GM19467 (cell line): ENCODE results near the gene JMJD8.
A peak's percentile ranks its signal among the peaks of the same experiment; 100 is the strongest.

Experiments used
- ATAC-seq: cut with Tn5 transposase; IDR thresholded peaks from one replicate; pipeline ENCODE4 v1.9.1; 2021; ENCODE audit warnings: mild to moderate bottlenecking, moderate library complexity; ENCODE audit not compliant: unreplicated experiment

JMJD8 gene, protein sequence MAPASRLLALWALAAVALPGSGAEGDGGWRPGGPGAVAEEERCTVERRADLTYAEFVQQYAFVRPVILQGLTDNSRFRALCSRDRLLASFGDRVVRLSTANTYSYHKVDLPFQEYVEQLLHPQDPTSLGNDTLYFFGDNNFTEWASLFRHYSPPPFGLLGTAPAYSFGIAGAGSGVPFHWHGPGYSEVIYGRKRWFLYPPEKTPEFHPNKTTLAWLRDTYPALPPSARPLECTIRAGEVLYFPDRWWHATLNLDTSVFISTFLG

DNA sequence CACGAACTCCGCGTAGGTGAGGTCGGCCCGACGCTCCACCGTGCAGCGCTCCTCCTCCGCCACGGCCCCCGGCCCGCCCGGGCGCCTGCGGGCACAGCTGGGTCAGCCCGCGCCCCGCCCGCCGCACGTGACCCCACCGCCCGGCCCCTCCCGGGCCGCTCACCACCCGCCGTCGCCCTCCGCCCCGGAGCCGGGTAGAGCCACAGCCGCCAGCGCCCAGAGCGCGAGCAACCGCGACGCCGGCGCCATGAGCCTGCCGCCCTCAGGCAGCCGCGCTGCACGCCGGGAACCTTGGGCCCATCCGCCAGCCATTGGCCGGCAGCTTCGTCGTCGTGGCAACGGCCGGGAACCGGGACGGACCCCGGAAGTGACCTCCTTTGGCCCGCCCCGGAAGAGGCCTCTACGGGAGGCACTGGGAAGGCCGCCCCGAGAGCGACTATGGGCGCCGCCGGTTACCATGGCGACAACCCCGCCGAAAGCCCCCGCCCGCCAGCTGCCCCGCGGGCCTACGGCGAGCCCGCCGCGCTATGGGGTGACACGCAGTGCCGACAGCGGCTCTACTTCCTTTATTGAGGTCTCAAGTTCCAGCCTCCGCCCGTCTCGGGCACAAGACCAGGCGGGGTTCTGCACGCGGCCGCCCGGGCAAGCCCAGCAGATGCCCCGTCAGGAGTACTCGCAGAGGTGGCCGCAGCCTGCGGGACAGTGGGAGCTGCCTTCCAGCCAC lies at the start of gene JMJD8:
Gene JMJD8, minus strand, starts transcription at position 264 of the 724 bp plus-strand sequence. Its CDS starts 15 bp downstream, at position 249.
- ATAC-seq = peak; percentile 62

DNA sequence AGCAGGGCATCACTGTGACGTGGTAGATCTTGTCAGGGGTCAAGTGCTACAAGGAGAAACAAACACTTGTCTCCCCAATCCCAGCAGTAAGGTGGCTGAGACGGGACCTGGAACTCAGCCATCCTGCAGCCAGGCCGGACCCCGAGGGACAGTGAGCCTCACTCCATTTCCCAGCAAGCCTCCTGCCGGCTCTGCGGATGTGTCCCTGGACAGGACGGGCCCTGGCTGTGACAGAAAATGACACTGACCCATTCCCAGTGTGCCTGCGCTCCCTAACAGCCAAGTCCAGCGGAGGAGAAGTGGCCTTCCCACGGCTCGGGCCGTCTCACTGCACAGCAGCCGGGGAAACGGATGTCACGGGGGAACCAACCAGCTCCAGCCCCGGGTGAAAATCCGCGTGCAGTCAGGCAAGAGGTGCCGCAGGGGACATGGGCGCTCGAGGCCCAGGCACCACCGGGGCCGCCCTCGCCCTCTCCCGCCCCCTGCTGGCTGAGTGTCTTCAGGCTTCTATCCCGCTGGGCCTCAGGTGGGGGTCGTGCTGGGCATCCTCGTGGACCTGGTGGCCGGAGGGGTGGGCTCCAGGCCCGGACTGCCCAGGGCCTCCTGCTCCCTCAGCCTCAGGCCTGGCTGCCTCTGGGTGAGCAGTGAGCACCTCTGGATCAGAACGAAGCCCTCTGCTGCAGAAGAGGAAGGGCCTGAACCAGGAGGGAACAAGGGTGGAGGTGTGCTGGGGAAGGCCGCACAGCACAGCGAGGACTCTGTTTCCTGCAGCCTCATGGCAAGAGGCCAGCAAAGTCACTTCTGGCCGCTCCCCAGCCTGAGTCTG lies 49.5 kb upstream of the JMJD8 start:
- ATAC-seq = no peak

DNA sequence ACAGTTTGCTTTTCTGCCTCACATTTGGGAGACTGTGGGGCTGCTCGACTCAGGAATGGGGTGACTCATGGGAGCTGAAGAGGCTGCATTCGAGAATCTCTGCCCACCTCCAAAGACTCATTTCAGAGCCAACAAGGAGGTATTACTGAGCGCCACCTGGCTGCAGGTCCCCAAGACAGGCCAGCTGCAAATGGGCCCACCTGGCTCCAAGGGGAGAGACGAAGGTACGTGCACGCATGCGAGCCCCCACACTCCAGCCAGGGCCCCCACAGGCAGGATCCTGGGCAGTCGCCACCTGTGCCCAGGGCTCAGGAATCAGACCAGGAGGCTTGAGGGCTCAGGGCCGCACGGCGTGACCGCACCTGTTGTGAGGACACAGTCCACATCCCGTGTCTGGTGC lies 48.8 kb upstream of the JMJD8 start:
- no peak for ATAC-seq

DNA sequence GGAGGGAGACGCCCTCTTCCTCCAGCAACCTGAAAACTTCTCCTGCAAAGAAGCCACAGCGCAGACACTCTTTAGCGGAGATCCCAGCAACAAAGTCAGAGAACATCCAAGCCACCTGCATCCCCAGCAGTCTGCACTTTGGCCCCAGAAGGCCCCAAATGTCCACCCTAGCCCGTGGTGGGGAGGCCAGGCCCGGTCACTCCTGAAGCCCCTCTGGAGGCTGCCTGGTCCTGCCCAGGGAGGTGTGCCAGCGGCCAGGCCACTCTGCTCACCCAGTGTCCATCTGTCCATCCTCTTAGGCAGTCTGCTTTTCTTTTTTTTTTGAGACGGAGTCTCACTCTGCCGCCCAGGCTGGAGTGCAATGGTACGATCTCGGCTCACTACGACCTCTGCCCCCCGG lies 48.2 kb upstream of the JMJD8 start:
- no peak for ATAC-seq

DNA sequence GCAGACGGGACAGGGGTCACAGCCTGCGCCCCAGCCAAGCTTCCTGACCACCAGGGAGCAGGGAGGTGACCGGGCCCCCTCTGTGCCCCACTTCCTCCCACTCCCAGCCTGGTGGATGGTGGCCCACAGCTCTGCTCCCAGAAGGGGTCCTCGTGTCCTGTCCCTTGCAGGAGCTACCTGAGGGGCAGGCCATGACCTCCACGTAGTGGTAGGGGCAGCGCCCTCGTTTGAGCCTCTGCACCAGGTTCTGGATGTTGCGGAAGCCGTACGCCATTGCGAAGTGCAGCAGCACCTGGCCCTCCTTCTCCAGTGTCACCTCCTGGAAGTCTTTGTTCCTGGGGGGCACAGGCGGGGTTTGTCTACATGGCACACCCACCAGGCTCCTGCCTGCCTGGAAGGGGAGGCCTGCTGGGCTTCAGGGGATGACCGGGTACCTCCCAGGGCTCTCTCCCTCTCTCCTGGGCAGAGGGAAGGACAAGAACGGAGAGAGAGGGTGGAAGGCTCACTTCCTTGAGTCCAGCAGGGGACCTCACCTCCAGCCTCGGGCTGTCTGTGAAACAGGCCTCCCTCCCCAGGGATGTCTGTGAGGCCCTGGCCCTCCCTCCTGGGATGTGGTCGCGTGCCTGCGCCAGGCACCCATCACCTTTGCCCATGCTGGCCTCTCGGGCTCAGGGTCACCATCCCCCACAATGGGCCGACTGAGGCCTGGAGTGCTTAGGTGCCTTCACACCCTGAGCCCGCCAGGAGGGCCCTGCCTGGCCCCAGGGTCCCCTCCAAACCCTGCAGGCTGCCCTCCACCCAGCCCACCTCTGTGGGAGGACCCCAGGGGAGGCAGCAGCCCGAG lies 46.8 kb upstream of the JMJD8 start:
- ATAC-seq = no peak

DNA sequence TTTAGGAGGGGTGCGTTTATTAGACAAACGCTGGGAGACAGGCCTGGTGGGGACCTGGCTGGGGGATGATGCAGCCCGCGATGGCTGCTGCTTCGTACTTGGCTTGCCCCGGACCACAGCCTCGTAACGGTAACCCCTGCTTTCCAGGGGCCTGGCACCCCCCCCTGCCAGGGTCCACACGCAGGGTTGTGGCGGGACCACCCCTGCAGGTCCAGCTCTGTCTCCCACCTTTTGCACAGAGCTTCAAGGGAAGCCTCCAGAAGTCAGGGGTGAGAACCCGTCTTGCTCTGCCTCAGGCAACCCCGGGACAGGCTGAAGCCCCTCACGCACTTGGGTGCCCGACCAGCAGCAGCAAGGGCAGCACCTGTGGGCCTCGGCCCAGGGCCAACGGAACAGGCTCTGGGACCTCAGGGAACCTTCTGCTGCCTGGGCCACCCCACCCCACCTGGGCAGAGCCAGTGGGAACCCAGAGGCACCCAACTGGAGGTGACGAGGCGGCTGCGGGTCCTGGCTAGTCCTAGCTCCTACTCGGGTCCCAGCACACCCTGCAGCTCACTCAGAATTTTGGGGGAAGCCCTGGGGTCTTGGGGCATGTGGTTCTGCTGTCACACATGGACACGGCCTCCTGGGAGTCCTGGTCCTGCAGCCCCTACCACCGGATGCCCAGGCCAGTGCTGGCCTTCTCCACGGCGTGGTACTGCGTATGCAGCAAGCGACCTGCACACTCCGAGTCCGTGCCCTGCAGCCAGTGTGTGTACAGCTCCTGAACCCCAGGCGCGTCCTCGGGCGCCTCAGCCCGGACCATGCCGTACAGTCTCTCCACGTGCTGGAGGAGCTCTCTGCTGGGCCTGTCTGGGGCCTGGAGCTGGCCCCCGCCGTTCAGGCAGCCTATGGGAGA lies 45.9 kb upstream of the JMJD8 start:
- ATAC-seq = no peak

DNA sequence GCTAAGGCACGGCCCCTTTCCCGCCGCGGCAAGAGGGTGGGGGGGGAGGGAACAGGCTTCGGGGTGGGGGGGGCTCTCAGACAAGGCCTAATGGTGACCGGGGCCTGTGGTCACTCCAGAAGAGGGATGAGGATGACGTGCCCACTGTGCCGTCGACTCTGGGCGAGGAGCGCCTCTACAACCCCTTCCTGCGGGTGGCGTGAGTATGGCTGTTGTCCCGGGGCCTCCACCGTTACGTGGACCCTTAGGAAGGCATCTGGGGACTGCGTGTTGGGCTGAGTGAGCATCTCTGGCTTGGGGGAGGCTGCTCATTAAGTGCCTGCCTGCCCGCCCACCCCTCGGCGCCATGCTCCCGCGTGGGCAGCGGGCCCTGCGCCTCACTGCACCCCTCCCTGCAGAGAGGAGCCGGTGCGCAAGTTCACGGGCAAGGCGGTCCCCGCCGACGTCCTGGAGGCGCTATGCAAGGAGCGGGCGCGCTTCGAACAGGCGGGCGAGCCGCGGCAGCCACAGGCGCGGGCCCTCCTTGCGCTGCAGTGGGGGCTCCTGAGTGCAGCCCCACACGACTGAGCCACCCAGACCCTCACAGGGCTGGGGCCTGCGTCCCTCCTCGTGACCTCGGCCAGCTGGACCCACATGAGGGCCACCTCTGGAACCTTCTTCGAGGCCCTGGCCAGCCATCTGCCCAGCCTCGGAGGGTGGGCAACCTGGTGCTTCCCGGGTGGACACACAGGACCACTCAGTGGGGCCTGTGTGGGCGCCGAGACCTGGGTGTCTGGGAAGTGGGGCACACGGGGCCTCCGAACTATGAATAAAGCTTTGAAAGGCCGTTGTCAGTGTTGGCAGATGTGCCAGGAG lies 45.0 kb upstream of the JMJD8 start:
- no peak for ATAC-seq

DNA sequence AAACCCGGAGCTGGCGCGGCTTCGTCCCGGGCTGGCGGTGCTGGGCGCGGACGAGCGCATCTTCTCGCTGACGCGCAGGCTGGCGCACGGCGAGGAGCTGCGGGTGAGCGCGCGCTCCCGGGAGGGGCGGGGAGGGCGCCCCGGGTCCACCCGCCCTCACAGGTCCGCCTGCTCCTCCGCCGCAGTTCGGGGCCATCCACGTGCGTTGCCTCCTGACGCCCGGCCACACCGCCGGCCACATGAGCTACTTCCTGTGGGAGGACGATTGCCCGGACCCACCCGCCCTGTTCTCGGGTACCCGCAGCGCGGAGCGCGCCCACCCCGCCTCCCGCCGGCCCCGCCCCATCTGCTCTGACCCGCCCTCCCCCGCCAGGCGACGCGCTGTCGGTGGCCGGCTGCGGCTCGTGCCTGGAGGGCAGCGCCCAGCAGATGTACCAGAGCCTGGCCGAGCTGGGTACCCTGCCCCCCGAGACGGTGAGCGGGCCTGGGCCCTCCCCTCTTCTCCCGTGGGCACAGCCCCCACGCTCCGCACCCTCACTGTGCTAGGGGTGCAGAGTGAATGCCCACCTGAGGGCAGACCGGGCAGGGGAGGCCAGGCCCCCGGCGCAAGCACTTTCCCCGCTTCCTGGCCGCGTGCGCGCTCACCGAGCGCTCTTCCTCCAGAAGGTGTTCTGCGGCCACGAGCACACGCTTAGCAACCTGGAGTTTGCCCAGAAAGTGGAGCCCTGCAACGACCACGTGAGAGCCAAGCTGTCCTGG lies 44.2 kb upstream of the JMJD8 start:
- peak; percentile 42 for ATAC-seq

DNA sequence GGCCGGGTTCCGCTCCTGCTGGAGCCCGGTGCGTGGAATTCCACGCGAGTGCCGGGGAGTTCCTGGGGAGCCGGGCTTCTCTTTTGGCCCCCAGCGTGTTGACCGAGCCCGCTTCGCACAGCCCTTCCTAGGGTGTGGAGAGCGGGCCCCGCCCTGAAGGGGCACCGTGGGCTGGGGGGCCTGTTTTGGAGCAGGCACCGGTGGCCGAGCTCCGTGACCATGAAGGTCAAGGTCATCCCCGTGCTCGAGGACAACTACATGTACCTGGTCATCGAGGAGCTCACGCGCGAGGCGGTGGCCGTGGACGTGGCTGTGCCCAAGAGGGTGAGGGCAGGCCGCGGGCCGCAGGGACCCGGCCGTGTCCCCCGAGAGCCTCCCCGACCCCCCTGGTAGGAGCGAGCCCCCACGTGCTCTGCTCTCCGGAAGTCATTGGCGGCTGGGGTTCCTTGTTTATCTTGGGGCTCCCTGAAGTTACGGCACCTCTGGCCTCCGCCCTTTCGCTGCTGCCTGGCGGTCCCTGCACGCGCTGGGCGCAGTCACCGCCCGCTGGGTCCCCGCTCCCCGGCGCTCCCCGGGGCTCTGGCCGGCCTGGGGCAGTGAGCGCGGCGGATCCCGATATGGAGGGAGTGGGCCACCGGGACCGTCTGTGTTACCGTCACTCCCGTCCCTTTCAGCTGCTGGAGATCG lies 43.3 kb upstream of the JMJD8 start:
- no peak for ATAC-seq

DNA sequence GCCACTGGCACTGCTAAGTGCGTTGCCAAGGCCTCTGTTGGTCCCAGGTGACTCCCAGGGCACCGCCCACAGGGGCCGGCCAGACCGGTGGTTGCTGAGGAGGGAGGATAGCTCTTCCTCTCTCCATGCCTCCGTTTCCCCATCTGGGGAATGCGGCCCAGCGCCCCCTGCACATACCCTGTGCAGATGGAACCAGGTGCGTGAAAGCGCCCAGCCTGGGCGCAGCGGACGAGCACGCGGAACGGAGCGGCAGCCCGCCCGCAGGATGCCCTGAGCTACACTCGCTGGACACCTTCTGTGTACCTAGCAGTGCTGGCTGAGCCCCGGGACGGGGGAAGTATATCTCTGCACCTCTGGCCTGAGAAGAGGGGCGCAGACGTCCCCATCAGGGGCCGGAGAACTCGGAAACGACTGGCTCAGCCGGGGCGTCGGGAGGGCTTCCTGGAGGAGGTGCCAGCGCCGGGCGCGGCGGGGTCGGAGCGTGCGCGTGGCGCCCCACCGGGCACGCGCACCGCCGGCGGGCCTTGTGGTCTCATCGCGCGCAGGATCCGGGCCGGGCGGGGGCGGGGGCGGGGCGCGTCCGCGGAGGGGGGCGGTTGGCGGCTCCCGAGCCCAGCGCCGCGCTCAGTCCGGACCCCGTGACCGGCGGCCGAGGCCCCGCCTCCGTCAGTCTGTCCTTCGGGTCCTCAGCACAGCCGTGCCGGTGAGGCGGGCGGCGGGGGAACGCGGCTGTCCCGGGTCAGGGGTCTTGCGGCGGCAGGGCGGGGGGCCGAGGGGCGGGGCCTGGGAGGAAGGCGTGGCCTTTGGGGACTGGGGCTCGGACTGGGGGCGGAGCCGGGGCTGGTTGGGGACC lies 42.5 kb upstream of the JMJD8 start, which contains the start of the genes CCDC78 and HAGHL:
Gene CCDC78, minus strand, starts transcription at position 6 of the 853 bp plus-strand sequence. CDS start 76 bp downstream, outside the sequence.
Gene HAGHL, plus strand, starts transcription at position 669 of the 853 bp plus-strand sequence. CDS start 404 bp downstream, outside the sequence.
- no peak for ATAC-seq

DNA sequence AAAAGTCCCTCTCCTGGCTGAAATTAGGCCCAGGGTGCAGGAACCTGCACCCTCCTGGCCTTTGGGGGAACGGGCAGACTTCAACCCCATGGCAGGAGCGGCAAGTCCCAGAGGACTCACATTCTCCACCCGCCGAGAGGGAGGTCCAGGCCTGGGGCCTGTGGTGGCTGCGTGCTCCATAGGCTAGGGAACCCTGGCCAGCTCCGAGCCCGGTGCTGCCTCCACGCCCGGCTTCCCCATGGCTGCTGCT lies 42.0 kb upstream of the JMJD8 start:
- ATAC-seq = no peak

DNA sequence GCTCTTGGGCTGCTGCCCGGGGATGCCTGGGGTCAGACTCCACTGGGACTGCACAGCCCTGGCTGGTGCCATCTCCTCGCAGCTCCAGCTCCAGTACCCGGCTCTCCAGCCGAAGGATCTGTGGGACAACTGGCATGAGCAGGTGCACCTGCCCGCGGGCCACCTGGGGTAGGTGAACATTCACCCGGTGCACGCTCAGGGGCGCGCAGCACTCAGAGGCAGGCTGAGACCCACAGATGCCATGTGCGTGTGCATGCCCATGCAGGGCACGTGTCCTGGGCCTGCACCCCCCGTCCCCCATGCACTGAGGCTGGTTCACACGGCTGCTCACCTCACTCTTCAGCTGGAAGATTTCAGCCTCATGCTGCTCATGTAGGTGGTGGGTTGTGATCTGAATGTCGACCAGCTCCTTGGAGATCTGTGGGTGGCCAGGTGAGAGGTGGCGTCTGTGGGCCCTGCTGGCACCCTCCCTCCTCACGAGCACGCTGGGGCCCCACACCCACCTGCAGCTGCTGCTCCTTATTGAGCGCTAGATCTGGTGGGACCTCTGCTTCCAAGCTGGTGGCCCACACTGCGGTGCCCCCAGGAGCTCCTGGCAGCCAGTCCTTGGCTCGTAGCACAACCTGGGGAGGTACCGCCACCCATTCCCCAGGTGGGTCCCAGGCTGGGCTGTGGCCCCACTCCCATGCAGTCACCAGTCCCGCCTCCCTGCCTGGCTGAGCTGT lies 41.5 kb upstream of the JMJD8 start:
- ATAC-seq = no peak

DNA sequence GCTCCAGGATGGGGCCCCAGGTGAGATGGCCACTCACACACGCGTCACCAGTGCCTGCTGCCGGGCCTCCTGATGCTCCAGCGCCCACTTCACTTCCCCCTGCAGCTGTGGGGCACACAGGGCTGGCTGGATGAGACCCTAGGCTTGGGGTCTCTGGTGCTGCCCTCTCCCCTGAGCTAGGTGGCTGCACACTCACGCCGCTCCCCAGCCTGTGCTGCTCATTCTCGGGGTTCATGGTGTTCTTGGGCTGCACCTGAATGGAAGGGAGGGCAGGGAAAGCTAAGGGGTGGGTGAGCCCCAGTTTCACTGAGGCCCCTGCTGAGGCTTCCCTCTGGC lies 40.9 kb upstream of the JMJD8 start:
- no peak for ATAC-seq

DNA sequence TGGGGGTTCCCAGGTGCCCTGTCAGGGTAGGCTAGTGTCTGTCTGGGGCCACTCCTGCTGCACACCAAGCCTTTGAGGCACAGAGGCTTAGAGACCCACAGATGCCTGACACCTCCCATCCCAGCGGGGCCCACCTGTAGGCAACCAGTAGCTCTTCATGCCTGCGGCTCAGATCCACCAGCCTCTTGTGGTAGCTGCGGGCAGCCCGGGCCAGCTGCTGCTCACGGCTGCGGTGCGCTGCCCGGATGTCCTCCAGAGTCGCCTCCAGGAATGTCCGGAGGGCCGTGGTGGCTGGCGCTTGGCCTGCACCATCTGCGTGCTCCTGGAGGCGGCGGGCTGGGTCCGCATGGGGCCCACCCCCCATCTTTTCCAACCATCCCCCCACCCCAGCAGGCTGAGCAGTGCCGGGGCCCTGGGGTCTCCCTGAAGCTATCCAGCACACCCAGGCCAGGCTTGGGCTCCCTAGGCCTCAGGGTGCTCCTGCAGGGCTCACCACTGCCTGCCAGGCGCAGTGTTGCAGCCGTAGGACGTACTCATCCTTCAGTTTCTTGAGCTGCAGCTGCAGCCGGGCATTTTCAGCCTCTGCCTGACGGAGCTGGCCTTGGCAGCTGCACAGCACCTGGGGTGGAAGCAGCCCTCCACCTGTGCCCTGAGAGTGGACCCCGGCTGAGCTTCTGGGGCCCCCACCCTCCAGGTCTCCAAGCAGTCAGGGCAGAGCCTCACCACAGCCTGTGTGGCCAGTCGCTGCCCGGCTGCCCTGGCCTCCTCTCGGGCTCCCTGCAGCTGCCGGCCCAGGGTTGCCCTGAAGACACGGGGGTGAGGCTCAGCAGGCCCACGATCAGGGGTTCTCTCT lies 40.3 kb upstream of the JMJD8 start:
- no peak for ATAC-seq

DNA sequence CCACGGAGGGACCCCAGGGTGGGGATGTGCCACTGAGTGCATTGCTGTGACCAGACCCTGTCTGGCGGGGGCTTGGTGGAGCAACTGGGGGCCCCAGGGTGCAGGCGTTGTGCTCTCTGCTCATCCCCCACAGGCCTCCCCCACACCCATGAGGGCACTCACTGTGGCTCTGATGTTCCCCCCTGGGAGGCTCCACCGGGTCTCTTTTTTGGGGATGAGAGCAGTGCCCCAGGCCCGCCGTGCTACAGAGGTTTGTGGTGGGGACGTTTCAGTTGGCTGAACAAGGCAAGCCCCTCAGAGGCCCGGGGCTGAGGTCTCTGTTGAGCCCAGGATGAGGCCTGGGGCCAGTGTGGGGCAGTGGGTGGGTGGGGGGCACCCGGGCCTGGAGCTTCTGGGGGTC lies 39.6 kb upstream of the JMJD8 start:
- ATAC-seq = no peak
